Esophagus muscularis mucosa (tissue), 4 donors: ENCODE data around the gene PUSL1.

ENCODE experiments used
- EP300 ChIP-seq: sonication (generic); formaldehyde crosslinking; IDR thresholded peaks from one replicate; pipeline ENCODE4 v1.6.1; 2017; ENCODE audit warnings: antibody characterized with exemption
- POLR2A ChIP-seq: fragments of 450-650 bp; IDR thresholded peaks from one replicate; pipeline ENCODE4 v1.6.1; 2017; ENCODE audit warnings: antibody characterized with exemption, moderate library complexity, mild to moderate bottlenecking, low read depth
- POLR2AphosphoS5 ChIP-seq, 2 donors: sonication (generic); formaldehyde crosslinking; IDR thresholded peaks; one replicate each; pipeline ENCODE4 v1.6.1; 2017; ENCODE audit warnings: antibody characterized with exemption in 2 of 2
- TF ChIP-seq, protein P1 (sequence below), 3 experiments: fragments of 200-600 bp in 2 of 3; fragments of 450-650 bp in 1 of 3; sonication (generic) in 2 of 3; IDR thresholded peaks; one replicate each; pipeline ENCODE4 v1.5.1; 2017 to 2019; ENCODE audit warnings: antibody characterized with exemption in 3 of 3, mild to moderate bottlenecking in 2 of 3, moderate library complexity in 1 of 3

- TF ChIP-seq POLR2A, result no peak
- TF ChIP-seq, protein P1, sequence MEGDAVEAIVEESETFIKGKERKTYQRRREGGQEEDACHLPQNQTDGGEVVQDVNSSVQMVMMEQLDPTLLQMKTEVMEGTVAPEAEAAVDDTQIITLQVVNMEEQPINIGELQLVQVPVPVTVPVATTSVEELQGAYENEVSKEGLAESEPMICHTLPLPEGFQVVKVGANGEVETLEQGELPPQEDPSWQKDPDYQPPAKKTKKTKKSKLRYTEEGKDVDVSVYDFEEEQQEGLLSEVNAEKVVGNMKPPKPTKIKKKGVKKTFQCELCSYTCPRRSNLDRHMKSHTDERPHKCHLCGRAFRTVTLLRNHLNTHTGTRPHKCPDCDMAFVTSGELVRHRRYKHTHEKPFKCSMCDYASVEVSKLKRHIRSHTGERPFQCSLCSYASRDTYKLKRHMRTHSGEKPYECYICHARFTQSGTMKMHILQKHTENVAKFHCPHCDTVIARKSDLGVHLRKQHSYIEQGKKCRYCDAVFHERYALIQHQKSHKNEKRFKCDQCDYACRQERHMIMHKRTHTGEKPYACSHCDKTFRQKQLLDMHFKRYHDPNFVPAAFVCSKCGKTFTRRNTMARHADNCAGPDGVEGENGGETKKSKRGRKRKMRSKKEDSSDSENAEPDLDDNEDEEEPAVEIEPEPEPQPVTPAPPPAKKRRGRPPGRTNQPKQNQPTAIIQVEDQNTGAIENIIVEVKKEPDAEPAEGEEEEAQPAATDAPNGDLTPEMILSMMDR (IDR thresholded peaks at IDR 0.05), result no peak
- no peak for TF ChIP-seq POLR2AphosphoS5 (IDR thresholded peaks at IDR 0.05)
- no peak for TF ChIP-seq EP300
Observed at GRCh38 chr1:1355416-1355815, 47.0 kb downstream of the PUSL1 start.
